K562 (cell line): Measurements from ENCODE around the gene MAGEB4. TPM values are rescaled to one million over a fixed set of nuclear protein-coding genes. Genes with fewer than 3 reads are reported as not detected.
A peak's percentile ranks its signal among the peaks of the same experiment; 100 is the strongest.

Experiments
- FOS ChIP-seq: IDR thresholded peaks from 3 replicates; pipeline ENCODE4 v1.6.1; 2011; ENCODE audit not compliant: insufficient read length; ENCODE audit errors: extremely low read depth
- GTF2F1 ChIP-seq: IDR thresholded peaks from 2 replicates; pipeline ENCODE4 v1.6.1; 2011; ENCODE audit warnings: low read depth, low read length, improper control_type of control experiment
- HDAC3 ChIP-seq: fragments of 450-650 bp; IDR thresholded peaks from 2 replicates; pipeline ENCODE4 v1.6.1; 2018; ENCODE audit warnings: borderline replicate concordance, mild to moderate bottlenecking, moderate library complexity; ENCODE audit not compliant: partially characterized antibody
- HMGN3 ChIP-seq: IDR thresholded peaks from 2 replicates; pipeline ENCODE4 v1.6.1; 2011; ENCODE audit warnings: borderline replicate concordance, low read depth, mild to moderate bottlenecking, mixed read lengths, low read length; ENCODE audit not compliant: insufficient read length; ENCODE audit errors: extremely low read depth
- KDM1A ChIP-seq, 2 experiments: fragments of 450-650 bp; IDR thresholded peaks; 2 replicates each; pipeline ENCODE4 v1.6.1; 2016; ENCODE audit warnings: mild to moderate bottlenecking in 2 of 2
- MXI1 ChIP-seq: IDR thresholded peaks from 2 replicates; pipeline ENCODE4 v1.6.1; 2011; ENCODE audit warnings: low read depth, mild to moderate bottlenecking, improper control_type of control experiment, low read length
- NEUROD1 ChIP-seq: fragments of 150-350 bp; IDR thresholded peaks from 2 replicates; pipeline ENCODE4 v1.6.1; 2014; ENCODE audit warnings: borderline replicate concordance, low read length, low read depth; ENCODE audit not compliant: partially characterized antibody
- RAD51 ChIP-seq: fragments of 450-650 bp; IDR thresholded peaks from 2 replicates; pipeline ENCODE4 v1.7.1; 2016; ENCODE audit warnings: low read depth, mild to moderate bottlenecking, borderline replicate concordance
- RBM14 ChIP-seq: fragments of 200-400 bp; formaldehyde crosslinking; IDR thresholded peaks from 2 replicates; pipeline ENCODE4 v1.6.1; 2018; ENCODE audit warnings: low read depth, mild to moderate bottlenecking, low read length, moderate library complexity, borderline replicate concordance; ENCODE audit not compliant: insufficient read depth
- SMARCE1 ChIP-seq: fragments of 450-650 bp; IDR thresholded peaks from 2 replicates; pipeline ENCODE4 v1.7.1; 2016; ENCODE audit warnings: mild to moderate bottlenecking
- ZNF146 ChIP-seq: IDR thresholded peaks from one replicate; pipeline ENCODE4 v1.6.1; 2018; ENCODE audit warnings: missing compliant biosample characterization; ENCODE audit not compliant: unreplicated experiment
- ZNF239 ChIP-seq: fragments of 250-450 bp; sonication (Bioruptor Pico); IDR thresholded peaks from 2 replicates; pipeline ENCODE4 v1.4.0; 2020; ENCODE audit warnings: mild to moderate bottlenecking
- ZNF253 ChIP-seq: fragments of 250-450 bp; sonication (Bioruptor Pico); conservative IDR thresholded peaks from 2 replicates; pipeline ENCODE4 v1.6.1; 2021; ENCODE audit warnings: mild to moderate bottlenecking
- ZNF274 ChIP-seq: IDR thresholded peaks from 2 replicates; pipeline ENCODE4 v1.6.1; 2011; ENCODE audit warnings: low read depth, mild to moderate bottlenecking, low read length, moderate library complexity, borderline replicate concordance
- ZNF384 ChIP-seq: IDR thresholded peaks from 2 replicates; pipeline ENCODE4 v1.6.1; 2012; ENCODE audit warnings: low read depth, low read length, improper control_type of control experiment
- polyA plus RNA-seq, 8 experiments: library from polyadenylated mRNA; depleted of rRNA in 4 of 8; stranded (reverse) in 5 of 8; unstranded in 3 of 8; fragments of >200 nt; fragmentation: Nextera tagmentation in 2 of 8; fragmentation: Illumina TruSeq in 1 of 8; extraction: Ambion mirVana in 2 of 8; extraction: Trizol in 1 of 8; gene quantifications; 2 replicates each; pipeline versions ENCODE4 v1.2.1 to v1.2.3, GENCODE V29; 2011 to 2014; ENCODE audit warnings: inconsistent platforms in 1 of 8, missing spikeins in 1 of 8
- total RNA-seq, 7 experiments: library from RNA; depleted of rRNA in 6 of 7; stranded (reverse); fragments of >200 nt in 6 of 7; fragmentation: Illumina TruSeq in 2 of 7; extraction: Trizol in 2 of 7; gene quantifications; 2 replicates each; pipeline versions ENCODE4 v1.2.1 to v1.2.3, GENCODE V29; 2011 to 2021; ENCODE audit warnings: low replicate concordance in 1 of 7
- TF ChIP-seq, protein P1 (sequence below): fragments of 250-450 bp; sonication (Bioruptor Pico); IDR thresholded peaks from 2 replicates; pipeline ENCODE4 v1.5.0; 2021
- TF ChIP-seq, protein P2 (sequence below): fragments of 250-450 bp; sonication (Bioruptor Pico); IDR thresholded peaks from 2 replicates; pipeline ENCODE4 v1.5.0; 2020; ENCODE audit warnings: mild to moderate bottlenecking
- TF ChIP-seq, protein P3 (sequence below): fragments of 450-650 bp; IDR thresholded peaks from 2 replicates; pipeline ENCODE4 v1.6.1; 2016; ENCODE audit warnings: mild to moderate bottlenecking
- TF ChIP-seq, protein P4 (sequence below): sonication (generic); formaldehyde crosslinking; IDR thresholded peaks from 2 replicates; pipeline ENCODE4 v1.8.0; 2022; ENCODE audit warnings: mild to moderate bottlenecking, missing genetic modification reagents

MAGEB4 gene
- total and polyA plus RNA-seq, 9 of the 15 experiments (the other 6 are each of a cell fraction or from before 2014, with no cell fraction given), result 0.04 to 0.09 (median 0.06) TPM; not detected in 6

DNA sequence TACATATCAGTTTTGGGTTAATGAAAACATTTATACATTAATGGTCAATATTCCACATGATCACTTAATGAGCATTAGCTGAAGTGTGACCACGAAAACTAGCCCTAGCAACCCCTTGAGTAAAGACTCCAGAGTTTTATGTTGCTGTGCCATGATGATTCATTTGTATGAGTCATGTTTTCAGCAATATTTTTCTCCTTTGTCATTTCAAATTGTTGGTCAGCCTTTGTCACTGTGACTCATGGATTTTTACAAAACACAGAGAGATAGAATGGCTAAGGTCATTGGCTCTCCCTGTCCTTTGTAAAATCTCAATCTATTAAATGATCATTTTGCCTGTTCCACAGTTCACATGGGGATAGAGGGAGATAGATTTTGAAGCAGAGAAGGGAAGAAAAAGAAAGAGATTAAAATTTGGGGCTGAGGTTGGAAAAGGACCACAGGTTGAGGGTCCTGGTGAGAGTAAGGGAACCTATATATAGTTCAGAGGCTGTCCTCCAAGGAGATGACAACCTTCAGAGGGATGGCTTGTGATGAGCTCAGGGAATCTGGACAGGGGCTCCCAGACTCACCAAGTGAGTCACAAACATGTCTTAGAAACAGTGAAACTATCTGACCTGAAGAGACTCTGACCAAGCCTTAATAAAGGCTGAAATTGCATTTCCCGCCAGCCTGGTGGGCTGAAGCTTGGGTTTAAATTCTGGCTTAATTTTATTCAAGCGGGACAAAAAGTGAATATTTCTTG, 41.8 kb downstream of the MAGEB4 start (continued):
- TF ChIP-seq ZNF253 (CRISPR knock-in tag) (no peak), FOS (peak; percentile 68), ZNF239 (CRISPR knock-in tag) (no peak), RAD51 (no peak), RBM14 (no peak), HMGN3 (no peak), SMARCE1 (peak; percentile 86), GTF2F1 (no peak), ZNF384 (no peak), ZNF146 (CRISPR knock-in tag) (no peak), ZNF274 (no peak), KDM1A (IDR thresholded peaks at IDR 0.05) (peak; percentile 34 to 48; a peak in 1 of 4 replicates), HDAC3 (peak; percentile 31), MXI1 (no peak), NEUROD1 (peak; percentile 17)
- TF ChIP-seq, protein P1, sequence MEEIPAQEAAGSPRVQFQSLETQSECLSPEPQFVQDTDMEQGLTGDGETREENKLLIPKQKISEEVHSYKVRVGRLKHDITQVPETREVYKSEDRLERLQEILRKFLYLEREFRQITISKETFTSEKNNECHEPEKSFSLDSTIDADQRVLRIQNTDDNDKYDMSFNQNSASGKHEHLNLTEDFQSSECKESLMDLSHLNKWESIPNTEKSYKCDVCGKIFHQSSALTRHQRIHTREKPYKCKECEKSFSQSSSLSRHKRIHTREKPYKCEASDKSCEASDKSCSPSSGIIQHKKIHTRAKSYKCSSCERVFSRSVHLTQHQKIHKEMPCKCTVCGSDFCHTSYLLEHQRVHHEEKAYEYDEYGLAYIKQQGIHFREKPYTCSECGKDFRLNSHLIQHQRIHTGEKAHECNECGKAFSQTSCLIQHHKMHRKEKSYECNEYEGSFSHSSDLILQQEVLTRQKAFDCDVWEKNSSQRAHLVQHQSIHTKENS, result no peak
- TF ChIP-seq, protein P2, sequence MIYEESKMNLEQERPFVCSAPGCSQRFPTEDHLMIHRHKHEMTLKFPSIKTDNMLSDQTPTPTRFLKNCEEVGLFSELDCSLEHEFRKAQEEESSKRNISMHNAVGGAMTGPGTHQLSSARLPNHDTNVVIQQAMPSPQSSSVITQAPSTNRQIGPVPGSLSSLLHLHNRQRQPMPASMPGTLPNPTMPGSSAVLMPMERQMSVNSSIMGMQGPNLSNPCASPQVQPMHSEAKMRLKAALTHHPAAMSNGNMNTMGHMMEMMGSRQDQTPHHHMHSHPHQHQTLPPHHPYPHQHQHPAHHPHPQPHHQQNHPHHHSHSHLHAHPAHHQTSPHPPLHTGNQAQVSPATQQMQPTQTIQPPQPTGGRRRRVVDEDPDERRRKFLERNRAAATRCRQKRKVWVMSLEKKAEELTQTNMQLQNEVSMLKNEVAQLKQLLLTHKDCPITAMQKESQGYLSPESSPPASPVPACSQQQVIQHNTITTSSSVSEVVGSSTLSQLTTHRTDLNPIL, result no peak
- TF ChIP-seq, protein P3, sequence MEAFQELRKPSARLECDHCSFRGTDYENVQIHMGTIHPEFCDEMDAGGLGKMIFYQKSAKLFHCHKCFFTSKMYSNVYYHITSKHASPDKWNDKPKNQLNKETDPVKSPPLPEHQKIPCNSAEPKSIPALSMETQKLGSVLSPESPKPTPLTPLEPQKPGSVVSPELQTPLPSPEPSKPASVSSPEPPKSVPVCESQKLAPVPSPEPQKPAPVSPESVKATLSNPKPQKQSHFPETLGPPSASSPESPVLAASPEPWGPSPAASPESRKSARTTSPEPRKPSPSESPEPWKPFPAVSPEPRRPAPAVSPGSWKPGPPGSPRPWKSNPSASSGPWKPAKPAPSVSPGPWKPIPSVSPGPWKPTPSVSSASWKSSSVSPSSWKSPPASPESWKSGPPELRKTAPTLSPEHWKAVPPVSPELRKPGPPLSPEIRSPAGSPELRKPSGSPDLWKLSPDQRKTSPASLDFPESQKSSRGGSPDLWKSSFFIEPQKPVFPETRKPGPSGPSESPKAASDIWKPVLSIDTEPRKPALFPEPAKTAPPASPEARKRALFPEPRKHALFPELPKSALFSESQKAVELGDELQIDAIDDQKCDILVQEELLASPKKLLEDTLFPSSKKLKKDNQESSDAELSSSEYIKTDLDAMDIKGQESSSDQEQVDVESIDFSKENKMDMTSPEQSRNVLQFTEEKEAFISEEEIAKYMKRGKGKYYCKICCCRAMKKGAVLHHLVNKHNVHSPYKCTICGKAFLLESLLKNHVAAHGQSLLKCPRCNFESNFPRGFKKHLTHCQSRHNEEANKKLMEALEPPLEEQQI, result no peak
- TF ChIP-seq, protein P4, sequence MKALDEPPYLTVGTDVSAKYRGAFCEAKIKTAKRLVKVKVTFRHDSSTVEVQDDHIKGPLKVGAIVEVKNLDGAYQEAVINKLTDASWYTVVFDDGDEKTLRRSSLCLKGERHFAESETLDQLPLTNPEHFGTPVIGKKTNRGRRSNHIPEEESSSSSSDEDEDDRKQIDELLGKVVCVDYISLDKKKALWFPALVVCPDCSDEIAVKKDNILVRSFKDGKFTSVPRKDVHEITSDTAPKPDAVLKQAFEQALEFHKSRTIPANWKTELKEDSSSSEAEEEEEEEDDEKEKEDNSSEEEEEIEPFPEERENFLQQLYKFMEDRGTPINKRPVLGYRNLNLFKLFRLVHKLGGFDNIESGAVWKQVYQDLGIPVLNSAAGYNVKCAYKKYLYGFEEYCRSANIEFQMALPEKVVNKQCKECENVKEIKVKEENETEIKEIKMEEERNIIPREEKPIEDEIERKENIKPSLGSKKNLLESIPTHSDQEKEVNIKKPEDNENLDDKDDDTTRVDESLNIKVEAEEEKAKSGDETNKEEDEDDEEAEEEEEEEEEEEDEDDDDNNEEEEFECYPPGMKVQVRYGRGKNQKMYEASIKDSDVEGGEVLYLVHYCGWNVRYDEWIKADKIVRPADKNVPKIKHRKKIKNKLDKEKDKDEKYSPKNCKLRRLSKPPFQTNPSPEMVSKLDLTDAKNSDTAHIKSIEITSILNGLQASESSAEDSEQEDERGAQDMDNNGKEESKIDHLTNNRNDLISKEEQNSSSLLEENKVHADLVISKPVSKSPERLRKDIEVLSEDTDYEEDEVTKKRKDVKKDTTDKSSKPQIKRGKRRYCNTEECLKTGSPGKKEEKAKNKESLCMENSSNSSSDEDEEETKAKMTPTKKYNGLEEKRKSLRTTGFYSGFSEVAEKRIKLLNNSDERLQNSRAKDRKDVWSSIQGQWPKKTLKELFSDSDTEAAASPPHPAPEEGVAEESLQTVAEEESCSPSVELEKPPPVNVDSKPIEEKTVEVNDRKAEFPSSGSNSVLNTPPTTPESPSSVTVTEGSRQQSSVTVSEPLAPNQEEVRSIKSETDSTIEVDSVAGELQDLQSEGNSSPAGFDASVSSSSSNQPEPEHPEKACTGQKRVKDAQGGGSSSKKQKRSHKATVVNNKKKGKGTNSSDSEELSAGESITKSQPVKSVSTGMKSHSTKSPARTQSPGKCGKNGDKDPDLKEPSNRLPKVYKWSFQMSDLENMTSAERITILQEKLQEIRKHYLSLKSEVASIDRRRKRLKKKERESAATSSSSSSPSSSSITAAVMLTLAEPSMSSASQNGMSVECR (CRISPR knock-in tag), result no peak
